Sciatic nerve (tissue), 2 donors: ENCODE results near the gene FPR2. TPM values are rescaled to one million over a fixed set of nuclear protein-coding genes. Genes with fewer than 3 reads are reported as not detected.
A peak's percentile ranks its signal among the peaks of the same experiment; 100 is the strongest.

ENCODE experiments used
- ATAC-seq: fragments of 200-7000 bp; cut with Tn5 transposase; one replicate; pipeline ENCODE4 v1.9.1; 2020; ENCODE audit warnings: mild to moderate bottlenecking, moderate library complexity
- DNase-seq: peaks from one replicate; pipeline ENCODE4 v3.0.0-alpha.2; 2020; ENCODE audit warnings: low spot score
- intact Hi-C: fragments of 100-400 bp; cut with DNase I; formaldehyde crosslinking; loops from one replicate; pipeline ENCODE4 v1.14.2; 2022
- total RNA-seq: library from RNA; stranded (reverse); fragmentation: NEBNext Ultra II Directional; extraction: Animal tissue kit (Norgen Biotek cat#: 25700); gene quantifications from one replicate; pipeline ENCODE4 v1.2.1, GENCODE V29; 2021
- donor health status: DM: no; HTN: no; CAD: no.
- donor health status: DM: no; HTN: no; CAD: no.

Gene FPR2
- total RNA-seq, 1 donor from 2014 or later = 2.4 TPM

GRCh38 chr19:51779181-51779580 is 18.2 kb downstream of the FPR2 start:
- ATAC-seq (no peak), DNase-seq (no peak)
- intact Hi-C loops = no loop called here

GRCh38 chr19:51779703-51780102 is 18.7 kb downstream of the FPR2 start:
- intact Hi-C loops = no loop called here
- no peak for DNase-seq
- ATAC-seq = no peak

GRCh38 chr19:51780270-51780669 is 19.3 kb downstream of the FPR2 start:
- DNase-seq (no peak), ATAC-seq (no peak)
- intact Hi-C loops = no loop called here

GRCh38 chr19:51781999-51782398 is 21.0 kb downstream of the FPR2 start:
- intact Hi-C loops = no loop called here
- ATAC-seq = no peak

GRCh38 chr19:51783372-51783771 is 22.4 kb downstream of the FPR2 start:
- intact Hi-C loops = no loop called here
- DNase-seq = no peak
- peak; percentile 51 for ATAC-seq

More at GRCh38 chr19:51781999-51782398, 21.0 kb downstream of the FPR2 start:
- DNase-seq = no peak

GRCh38 chr19:51784109-51784785 is 23.3 kb downstream of the FPR2 start:
- intact Hi-C loops = no loop called here

GRCh38 chr19:51784922-51785690 is 24.1 kb downstream of the FPR2 start:
- peak; percentile 62 for DNase-seq
- peak; percentile 90 for ATAC-seq
- intact Hi-C loops = no loop called here

More at GRCh38 chr19:51784109-51784785, 23.3 kb downstream of the FPR2 start:
- ATAC-seq (no peak), DNase-seq (no peak)

GRCh38 chr19:51786646-51787494 is 25.9 kb downstream of the FPR2 start:
- no peak for DNase-seq
- intact Hi-C loops = no loop called here

GRCh38 chr19:51788029-51788428 is 27.0 kb downstream of the FPR2 start:
- DNase-seq (no peak), ATAC-seq (no peak)
- intact Hi-C loops = no loop called here

More at GRCh38 chr19:51786646-51787494, 25.9 kb downstream of the FPR2 start:
- peak; percentile 32 for ATAC-seq

GRCh38 chr19:51789061-51789795 is 28.2 kb downstream of the FPR2 start:
- DNase-seq = no peak
- ATAC-seq = no peak
- intact Hi-C loops = no loop called here

GRCh38 chr19:51792932-51793331 is 32.0 kb downstream of the FPR2 start:
- ATAC-seq (no peak), DNase-seq (no peak)
- intact Hi-C loops = no loop called here

- intact Hi-C loops = no loop called here
- DNase-seq = no peak
- no peak for ATAC-seq
Measured at GRCh38 chr19:51793994-51794393, 33.0 kb downstream of the FPR2 start.

- intact Hi-C loops = no loop called here
- DNase-seq = no peak
- no peak for ATAC-seq
Measured at GRCh38 chr19:51794885-51795490, 34.0 kb downstream of the FPR2 start, which contains the start of gene FPR3. Gene FPR3 (plus strand): TSS chr19:51795157. CDS start chr19:51823749, 28,592 bp downstream.

GRCh38 chr19:51796195-51796679 is 35.3 kb downstream of the FPR2 start:
- peak; percentile 45 for ATAC-seq
- no peak for DNase-seq
- intact Hi-C loops = no loop called here

GRCh38 chr19:51797480-51797879 is 36.5 kb downstream of the FPR2 start:
- intact Hi-C loops = no loop called here
- ATAC-seq = no peak
- DNase-seq = no peak

GRCh38 chr19:51798062-51798461 is 37.1 kb downstream of the FPR2 start:
- DNase-seq (no peak), ATAC-seq (no peak)
- intact Hi-C loops = no loop called here

- DNase-seq (peak; percentile 72), ATAC-seq (peak; percentile 94)
- intact Hi-C loops = no loop called here
Measured at GRCh38 chr19:51799034-51799773, 38.2 kb downstream of the FPR2 start.
